K562 (cell line): ENCODE results near the gene ADAM30. TPM values are rescaled to one million over a fixed set of nuclear protein-coding genes. Genes with fewer than 3 reads are reported as not detected.
A peak's percentile ranks its signal among the peaks of the same experiment; 100 is the strongest.

ENCODE experiments used
- ATAC-seq: fragments of 200-7000 bp; cut with Tn5 transposase; 3 replicates; pipeline ENCODE4 v1.9.1; 2020; ENCODE audit warnings: moderate library complexity
- BruUV-seq: library from RNA; stranded (reverse); fragments of 400-500 nt; replicated peaks from 2 replicates; lab custom pipeline; 2021; lab: Mats Ljungman, UMichigan
- CTCF ChIA-PET: fragments of 300-600 bp; formaldehyde crosslinking; extraction: SDS; loops from one replicate; lab custom pipeline; 2021; ENCODE audit warnings: low intra/inter-chr PET ratio; lab: Yijun Ruan, JAX
- POLR2A ChIA-PET: fragments of 300-600, 350-650 bp; sonication (Branson Sonifier 250); formaldehyde crosslinking; extraction: SDS; loops from one replicate; lab custom pipeline; 2021; ENCODE audit warnings: antibody characterized with exemption, inconsistent platforms; lab: Yijun Ruan, JAX
- DNase-seq, 4 experiments: peaks; one replicate each; pipeline versions ENCODE4 v3.0.0 to v3.0.0-alpha.2; 2011 to 2018; ENCODE audit warnings: low spot score in 3 of 4, mixed read lengths in 3 of 4; ENCODE audit errors: extremely low read depth in 1 of 4
- FAIRE-seq: peaks from 2 replicates; lab custom pipeline; 2011; peaks lifted over from hg19 to GRCh38; lab: Jason Lieb, UNC
- H2AFZ ChIP-seq: 2 replicates; pipeline ENCODE4 v1.6.0; 2011; ENCODE audit warnings: low read depth, low read length, control low read depth, inconsistent platforms
- H3K27ac ChIP-seq: fragments of 200-600 bp; 3 replicates; pipeline ENCODE4 v1.8.0; 2011; ENCODE audit warnings: low read depth, mild to moderate bottlenecking, control low read depth, inconsistent platforms, low read length, moderate library complexity, mixed read lengths; ENCODE audit errors: extremely low read depth
- H3K27me3 ChIP-seq, 2 experiments: fragments of 300-600 bp in 1 of 2; 2 replicates in 1 of 2; 3 replicates in 1 of 2; pipeline versions ENCODE4 v1.6.0 to v1.8.0; 2011; ENCODE audit warnings: inconsistent platforms in 2 of 2, low read length in 2 of 2, mild to moderate bottlenecking in 1 of 2, mixed read lengths in 1 of 2, moderate library complexity in 1 of 2; ENCODE audit not compliant: control insufficient read depth in 2 of 2, insufficient read depth in 2 of 2
- H3K36me3 ChIP-seq: fragments of 300-600 bp; 3 replicates; pipeline ENCODE4 v1.8.0; 2011; ENCODE audit warnings: mild to moderate bottlenecking, low read length, inconsistent platforms; ENCODE audit not compliant: control insufficient read depth, insufficient read depth
- H3K4me1 ChIP-seq, 2 experiments: fragments of 200-600 bp in 1 of 2; replicated peaks in 1 of 2; 2 replicates in 1 of 2; 3 replicates in 1 of 2; pipeline versions ENCODE4 v1.5.1 to v1.8.0; 2011; ENCODE audit warnings: inconsistent platforms in 2 of 2, low read length in 2 of 2, mild to moderate bottlenecking in 1 of 2, mixed read lengths in 1 of 2, moderate library complexity in 1 of 2; ENCODE audit not compliant: control insufficient read depth in 2 of 2, insufficient read depth in 2 of 2
- H3K4me2 ChIP-seq: 2 replicates; pipeline ENCODE4 v1.6.1; 2011; ENCODE audit warnings: low read length, control low read depth, inconsistent platforms, mixed read lengths; ENCODE audit not compliant: insufficient read depth
- H3K4me3 ChIP-seq: fragments of 200-600 bp; sonication (generic), shearing (Covaris generic); 2 replicates; pipeline ENCODE4 v1.5.1; 2016; ENCODE audit warnings: control low read depth, inconsistent platforms
- H3K79me2 ChIP-seq: fragments of 200-600 bp; 3 replicates; pipeline ENCODE4 v1.8.0; 2011; ENCODE audit warnings: low read length, inconsistent platforms; ENCODE audit not compliant: control insufficient read depth, insufficient read depth
- H3K9ac ChIP-seq, 2 experiments: 2 replicates each; pipeline versions ENCODE4 v1.6.0 to v1.6.1; 2011; ENCODE audit warnings: low read depth in 2 of 2, low read length in 2 of 2, control low read depth in 1 of 2, inconsistent platforms in 1 of 2, mild to moderate bottlenecking in 1 of 2, mixed read lengths in 1 of 2; ENCODE audit not compliant: insufficient read depth in 1 of 2
- H3K9me1 ChIP-seq: one replicate; pipeline ENCODE4 v1.6.0; 2011; ENCODE audit warnings: inconsistent platforms, mild to moderate bottlenecking, low read length, moderate library complexity; ENCODE audit not compliant: control insufficient read depth, insufficient read depth
- H3K9me3 ChIP-seq: replicated peaks from 2 replicates; pipeline ENCODE4 v1.5.1; 2011; ENCODE audit warnings: low read depth, low read length, inconsistent platforms; ENCODE audit not compliant: control insufficient read depth, insufficient read depth
- H4K20me1 ChIP-seq: replicated peaks from 2 replicates; pipeline ENCODE4 v1.6.1; 2011; ENCODE audit warnings: low read length, inconsistent platforms, mixed read lengths; ENCODE audit not compliant: control insufficient read depth, insufficient read depth
- HMGXB4 ChIP-seq: sonication (generic); formaldehyde crosslinking; IDR thresholded peaks from 2 replicates; pipeline ENCODE4 v1.8.1; 2023; ENCODE audit warnings: mild to moderate bottlenecking, missing genetic modification reagents
- TFAP4 ChIP-seq: sonication (generic); formaldehyde crosslinking; IDR thresholded peaks from 2 replicates; pipeline ENCODE4 v1.8.0; 2022; ENCODE audit warnings: missing genetic modification reagents, mild to moderate bottlenecking, moderate library complexity, borderline replicate concordance
- TRIM28 ChIP-seq: fragments of 450-650 bp; IDR thresholded peaks from 2 replicates; pipeline ENCODE4 v1.6.1; 2017
- U2AF1 ChIP-seq: fragments of 200-400 bp; formaldehyde crosslinking; optimal IDR thresholded peaks from 2 replicates; pipeline ENCODE3; 2017; ENCODE audit warnings: mild to moderate bottlenecking, low read depth, low read length, moderate library complexity
- ZFPM2 ChIP-seq: fragments of 250-450 bp; sonication (Bioruptor Pico); IDR thresholded peaks from 2 replicates; pipeline ENCODE4 v1.5.1; 2022; ENCODE audit warnings: mild to moderate bottlenecking
- WGBS: fragments of 100-300 bp; shearing (Covaris generic); methylation state at CpG from one replicate; pipeline ENCODE4 v1.1.6; 2016; ENCODE audit warnings: low coverage, mixed read lengths; ENCODE audit not compliant: insufficient coverage; ENCODE audit errors: missing lambda C conversion rate; 5-methylcytosine and 5-hydroxymethylcytosine counted together
- in situ Hi-C: fragments of 300-500 bp; cut with MboI; formaldehyde crosslinking; loops from 4 replicates; pipeline ENCODE4 v1.15.0; 2018; ENCODE audit warnings: inconsistent platforms, mixed read lengths
- intact Hi-C: fragments of 100-400 bp; cut with micrococcal nuclease; formaldehyde crosslinking; loops from 2 replicates; pipeline ENCODE4 v1.14.2; 2022
- polyA plus RNA-seq, 8 experiments: library from polyadenylated mRNA; depleted of rRNA in 4 of 8; stranded (reverse) in 5 of 8; unstranded in 3 of 8; fragments of >200 nt; fragmentation: Nextera tagmentation in 2 of 8; fragmentation: Illumina TruSeq in 1 of 8; extraction: Ambion mirVana in 2 of 8; extraction: Trizol in 1 of 8; gene quantifications; 2 replicates each; pipeline versions ENCODE4 v1.2.1 to v1.2.3, GENCODE V29; 2011 to 2014; ENCODE audit warnings: inconsistent platforms in 1 of 8, missing spikeins in 1 of 8
- total RNA-seq, 7 experiments: library from RNA; depleted of rRNA in 6 of 7; stranded (reverse); fragments of >200 nt in 6 of 7; fragmentation: Illumina TruSeq in 2 of 7; extraction: Trizol in 2 of 7; gene quantifications; 2 replicates each; pipeline versions ENCODE4 v1.2.1 to v1.2.3, GENCODE V29; 2011 to 2021; ENCODE audit warnings: low replicate concordance in 1 of 7

ADAM30 gene
- total and polyA plus RNA-seq, 9 of the 15 experiments (the other 6 are each of a cell fraction or from before 2014, with no cell fraction given): not detected

- TF ChIP-seq TRIM28 (0 out of 2 replicates have a peak, but pooled peaks have one; percentile 41), ZFPM2 (CRISPR knock-in tag) (no peak), TFAP4 (CRISPR knock-in tag) (no peak)
- FAIRE-seq: no peak
- H3K9ac ChIP-seq: no peak overlapping the region
- no peak overlapping the region for H2AFZ ChIP-seq
- H3K4me2 ChIP-seq: no peak overlapping the region
- no peaks in the 10 kb centered on the region for H3K36me3 ChIP-seq
- no peaks in the 10 kb centered on the region for H4K20me1 ChIP-seq
- ATAC-seq: no peak
- in situ Hi-C loops (no loop called here), intact Hi-C loops (no loop called here)
- H3K27me3 ChIP-seq: peaks cover 0 to 11% of the 10 kb centered on the region in 2 experiments; a peak in 1 of 5 replicates
- H3K27ac ChIP-seq: no peak overlapping the region
- H3K4me3 ChIP-seq: no peak overlapping the region
- BruUV-seq: no TSS peak
- CTCF ChIA-PET: no interaction called here
- no peaks in the 10 kb centered on the region for H3K9me1 ChIP-seq
- H3K4me1 ChIP-seq: no peaks in the 10 kb centered on the region
- H3K79me2 ChIP-seq: no peaks in the 10 kb centered on the region
- POLR2A ChIA-PET: no interaction called here
- DNase-seq: no peak
- 0 out of 2 replicates have a peak, but pooled peaks cover 2% of the 10 kb centered on the region for H3K9me3 ChIP-seq
Observed at GRCh38 chr1:119933397-119933796, 37.1 kb upstream of the ADAM30 start.

- no TSS peak for BruUV-seq
- FAIRE-seq (no peak), DNase-seq (no peak), ATAC-seq (no peak)
- Histone ChIP-seq H3K79me2 (no peaks in the 10 kb centered on the region), H3K27ac (no peak overlapping the region), H3K9me1 (no peaks in the 10 kb centered on the region), H3K4me1 (no peaks in the 10 kb centered on the region), H3K9me3 (0 out of 2 replicates have a peak, but pooled peaks cover 2% of the 10 kb centered on the region), H2AFZ (no peak overlapping the region), H3K4me2 (no peak overlapping the region), H3K9ac (no peak overlapping the region), H4K20me1 (no peaks in the 10 kb centered on the region), H3K4me3 (no peak overlapping the region), H3K36me3 (no peaks in the 10 kb centered on the region), H3K27me3 (peaks cover 7 to 21% of the 10 kb centered on the region in 2 experiments; a peak in 4 of 5 replicates)
- POLR2A ChIA-PET: interaction anchor here (1.2 kb wide), 1 partner anchor 10 kb away, joined by 4 read pairs; no protein-coding TSS in a partner anchor
- CTCF ChIA-PET: no interaction called here
- intact Hi-C loops (loop anchor here (2.0 to 10.0 kb wide), 2 partner anchors 15 to 45 kb away; no protein-coding TSS in a partner anchor), in situ Hi-C loops (no loop called here)
- TF ChIP-seq U2AF1 (no peak), HMGXB4 (CRISPR knock-in tag) (no peak)
- WGBS: 0% methylated on average over 1 of the region's 1 CpG
Observed at GRCh38 chr1:119929643-119930315, 33.5 kb upstream of the ADAM30 start.
